ENCODE results near the gene STAB2. TPM values are rescaled to one million over a fixed set of nuclear protein-coding genes. Genes with fewer than 3 reads are reported as not detected.

STAB2 gene
- total and polyA plus RNA-seq, 5 experiments from 2014 or later: not detected

Other genes starting within 250 kb of the STAB2 start
- 10 to 100 TPM; 16.8 to 17.5 TPM for gene C12orf42, start 91.3 kb upstream of the STAB2 start, total RNA-seq
- 1 to 10 TPM; 3.4 to 8.8 (median 7.2) TPM for gene C12orf42, start 91.3 kb upstream of the STAB2 start, polyA plus RNA-seq